Right atrium auricular region (tissue), 2 donors: ENCODE measurements around the gene CTDSP1. TPM values are rescaled to one million over a fixed set of nuclear protein-coding genes. Genes with fewer than 3 reads are reported as not detected.

Source experiments
- DNase-seq: peaks from one replicate; pipeline ENCODE4 v3.0.0-alpha.2; 2019; ENCODE audit warnings: low spot score
- H3K27ac ChIP-seq, 2 donors: fragments of 200-600 bp; sonication (generic); 1 replicate in 1 of 2; 2 replicates in 1 of 2; pipeline ENCODE4 v1.5.1; 2016 to 2019
- H3K27me3 ChIP-seq, 2 donors: fragments of 200-600 bp; sonication (generic); one replicate each; pipeline versions ENCODE4 v1.5.1 to v1.6.0; 2017 to 2019
- H3K36me3 ChIP-seq: fragments of 200-600 bp; sonication (generic); one replicate; pipeline ENCODE4 v1.5.1; 2016
- H3K4me1 ChIP-seq, 2 donors: fragments of 200-600 bp; sonication (generic); one replicate each; pipeline versions ENCODE4 v1.5.1 to v1.6.0; 2017 to 2019
- H3K4me3 ChIP-seq, 2 donors: fragments of 200-600 bp; sonication (generic); 1 replicate in 1 of 2; 2 replicates in 1 of 2; pipeline ENCODE4 v1.5.1; 2017 to 2019; ENCODE audit warnings: mild to moderate bottlenecking in 1 of 2, moderate library complexity in 1 of 2
- H3K9me3 ChIP-seq, 2 donors: fragments of 200-600 bp; sonication (generic); one replicate each; pipeline ENCODE4 v1.5.1; 2019
- CTCF ChIP-seq, 2 donors: fragments of 200-600 bp; sonication (generic); IDR thresholded peaks; one replicate each; pipeline ENCODE4 v1.5.1; 2019; ENCODE audit warnings: antibody characterized with exemption in 2 of 2
- total RNA-seq, 2 donors: library from RNA; depleted of rRNA; stranded (reverse); fragments of >200 nt; gene quantifications; one replicate each; pipeline ENCODE4 v1.1.0, GENCODE V29; 2016

The CTDSP1 gene
- total RNA-seq, 2 donors from 2014 or later, result 54.2 to 99.5 TPM

- Histone ChIP-seq H3K36me3 (no peaks in the 10 kb centered on the region), H3K9me3 (no peaks in the 10 kb centered on the region), H3K4me1 (no peaks in the 10 kb centered on the region), H3K4me3 (no peak overlapping the region), H3K27me3 (no peaks in the 10 kb centered on the region), H3K27ac (no peak overlapping the region)
- no peak for TF ChIP-seq CTCF (IDR thresholded peaks at IDR 0.05)
- DNase-seq, result no peak
Observed at GRCh38 chr2:218374795-218375194, 24.9 kb upstream of the CTDSP1 start.

GRCh38 chr2:218375212-218375611 lies 24.5 kb upstream of the CTDSP1 start:
- Histone ChIP-seq H3K27ac (no peak overlapping the region), H3K4me3 (no peak overlapping the region), H3K9me3 (no peaks in the 10 kb centered on the region), H3K4me1 (no peaks in the 10 kb centered on the region), H3K27me3 (no peaks in the 10 kb centered on the region), H3K36me3 (no peaks in the 10 kb centered on the region)
- DNase-seq, result no peak
- no peak for TF ChIP-seq CTCF (IDR thresholded peaks at IDR 0.05)

- Histone ChIP-seq H3K36me3 (no peaks in the 10 kb centered on the region), H3K9me3 (no peaks in the 10 kb centered on the region), H3K4me1 (no peaks in the 10 kb centered on the region), H3K27me3 (no peaks in the 10 kb centered on the region), H3K27ac (no peak overlapping the region), H3K4me3 (no peak overlapping the region)
- no peak for TF ChIP-seq CTCF (IDR thresholded peaks at IDR 0.05)
- DNase-seq, result no peak
Observed at GRCh38 chr2:218378053-218378452, 21.6 kb upstream of the CTDSP1 start.

- H3K36me3 ChIP-seq, result no peaks in the 10 kb centered on the region
- H3K27ac ChIP-seq, result peak within 1 kb of the TSS in 1 of 2 donors; percentile 16
- H3K4me1 ChIP-seq, result no peaks in the 10 kb centered on the region
- H3K9me3 ChIP-seq, result no peaks in the 10 kb centered on the region
- H3K27me3 ChIP-seq, result no peaks in the 10 kb centered on the region
- DNase-seq, result peak; percentile 81
- peak within 1 kb of the TSS; percentile 11 to 17 for H3K4me3 ChIP-seq
- TF ChIP-seq CTCF (IDR thresholded peaks at IDR 0.05), result no peak
Observed at GRCh38 chr2:218381916-218382366, 17.7 kb upstream of the CTDSP1 start, which contains the start of gene SLC11A1. TSS of gene SLC11A1 (plus strand) at chr2:218382273. CDS start at chr2:218382369, 96 bp downstream.

GRCh38 chr2:218382785-218383184 lies 16.9 kb upstream of the CTDSP1 start:
- Histone ChIP-seq H3K4me3 (peak overlapping the region in 1 of 2 donors; percentile 17), H3K4me1 (peaks cover 0 to 8% of the 10 kb centered on the region in 2 donors), H3K27ac (no peak overlapping the region), H3K27me3 (no peaks in the 10 kb centered on the region), H3K9me3 (no peaks in the 10 kb centered on the region), H3K36me3 (no peaks in the 10 kb centered on the region)
- DNase-seq, result no peak
- no peak for TF ChIP-seq CTCF (IDR thresholded peaks at IDR 0.05)

GRCh38 chr2:218383892-218384519 lies 15.7 kb upstream of the CTDSP1 start:
- peaks cover 0 to 10% of the 10 kb centered on the region in 2 donors for H3K4me1 ChIP-seq
- peak overlapping the region in 1 of 2 donors; percentile 17 for H3K4me3 ChIP-seq
- TF ChIP-seq CTCF (IDR thresholded peaks at IDR 0.05), result no peak
- H3K36me3 ChIP-seq, result no peaks in the 10 kb centered on the region
- no peaks in the 10 kb centered on the region for H3K27me3 ChIP-seq
- no peaks in the 10 kb centered on the region for H3K9me3 ChIP-seq
- no peak overlapping the region for H3K27ac ChIP-seq
- DNase-seq, result no peak
